ENCODE measurements around the gene DYRK1A.
A peak's percentile ranks its signal among the peaks of the same experiment; 100 is the strongest.
"Not testable (repeated sequence)": the region's sequence is repeated elsewhere in the genome, so short reads cannot be mapped to it uniquely, and the experiment has no call there.

DYRK1A gene

GRCh38 chr21:37366482-37367316, at the start of gene DYRK1A:
Gene DYRK1A, plus strand, starts transcription at chr21:37366773. Its CDS starts 53,602 bp downstream, at chr21:37420375.
- in situ Hi-C loops (cut with MboI; ENCODE audit: low sequenced_read_pairs, unreplicated experiment), result no loop called here
- DNase-seq (ENCODE audit: low spot score), result peak; percentile 99
- no peak for TF ChIP-seq CTCF (IDR thresholded peaks at IDR 0.05; ENCODE audit: borderline replicate concordance, control extremely low read depth, extremely low read depth, insufficient read depth, missing control alignments)

GRCh38 chr21:37319551-37319950, 47.0 kb upstream of the DYRK1A start:
- DNase-seq (ENCODE audit: low spot score), result no peak
- no peak for TF ChIP-seq CTCF (IDR thresholded peaks at IDR 0.05; ENCODE audit: borderline replicate concordance, control extremely low read depth, extremely low read depth, insufficient read depth, missing control alignments)

GRCh38 chr21:37322084-37322483, 44.5 kb upstream of the DYRK1A start:
- in situ Hi-C loops (cut with MboI; ENCODE audit: low sequenced_read_pairs, unreplicated experiment), result no loop called here
- DNase-seq (ENCODE audit: low spot score), result no peak
- no peak for TF ChIP-seq CTCF (IDR thresholded peaks at IDR 0.05; ENCODE audit: borderline replicate concordance, control extremely low read depth, extremely low read depth, insufficient read depth, missing control alignments)

More at GRCh38 chr21:37319551-37319950, 47.0 kb upstream of the DYRK1A start:
- in situ Hi-C loops (cut with MboI; ENCODE audit: low sequenced_read_pairs, unreplicated experiment), result no loop called here

- in situ Hi-C loops (cut with MboI; ENCODE audit: low sequenced_read_pairs, unreplicated experiment), result no loop called here
- DNase-seq (ENCODE audit: low spot score), result no peak
- no peak for TF ChIP-seq CTCF (IDR thresholded peaks at IDR 0.05; ENCODE audit: borderline replicate concordance, control extremely low read depth, extremely low read depth, insufficient read depth, missing control alignments)
Measured at GRCh38 chr21:37324558-37324957, 42.0 kb upstream of the DYRK1A start.

GRCh38 chr21:37328147-37328546, 38.4 kb upstream of the DYRK1A start:
- DNase-seq (ENCODE audit: low spot score); in situ Hi-C loops (cut with MboI; ENCODE audit: low sequenced_read_pairs, unreplicated experiment): not testable (repeated sequence)

GRCh38 chr21:37331411-37331810, 35.2 kb upstream of the DYRK1A start:
- TF ChIP-seq CTCF (IDR thresholded peaks at IDR 0.05; ENCODE audit: borderline replicate concordance, control extremely low read depth, extremely low read depth, insufficient read depth, missing control alignments), result no peak
- DNase-seq (ENCODE audit: low spot score), result no peak
- in situ Hi-C loops (cut with MboI; ENCODE audit: low sequenced_read_pairs, unreplicated experiment), result no loop called here

GRCh38 chr21:37335053-37335452, 31.5 kb upstream of the DYRK1A start:
- in situ Hi-C loops (cut with MboI; ENCODE audit: low sequenced_read_pairs, unreplicated experiment), result no loop called here

More at GRCh38 chr21:37335053-37335452, 31.5 kb upstream of the DYRK1A start:
- DNase-seq (ENCODE audit: low spot score), result no peak
- TF ChIP-seq CTCF (IDR thresholded peaks at IDR 0.05; ENCODE audit: borderline replicate concordance, control extremely low read depth, extremely low read depth, insufficient read depth, missing control alignments), result no peak
